ENCODE results near the gene TBC1D1.

TBC1D1 gene

DNA sequence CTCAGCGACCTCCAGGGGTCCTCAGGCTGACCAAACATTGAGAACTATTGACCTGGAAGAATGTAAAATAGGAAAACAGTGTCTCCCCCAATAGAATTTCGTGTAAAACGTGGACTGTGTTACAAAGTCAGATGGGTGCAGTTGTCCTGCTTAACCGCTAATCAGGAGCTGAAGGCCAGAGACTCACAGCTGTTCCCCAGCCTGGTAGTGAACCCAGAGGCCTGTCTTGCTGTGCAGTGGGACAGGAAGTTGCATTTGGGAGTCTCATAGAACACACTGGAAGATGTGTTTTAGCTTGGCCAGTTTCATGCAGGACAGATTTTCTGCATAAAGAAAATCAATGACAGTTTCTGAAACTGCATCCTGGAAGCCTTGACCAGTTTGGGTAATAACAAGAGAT lies 220.8 kb downstream of the TBC1D1 start:
- no peak for DNase-seq

DNA sequence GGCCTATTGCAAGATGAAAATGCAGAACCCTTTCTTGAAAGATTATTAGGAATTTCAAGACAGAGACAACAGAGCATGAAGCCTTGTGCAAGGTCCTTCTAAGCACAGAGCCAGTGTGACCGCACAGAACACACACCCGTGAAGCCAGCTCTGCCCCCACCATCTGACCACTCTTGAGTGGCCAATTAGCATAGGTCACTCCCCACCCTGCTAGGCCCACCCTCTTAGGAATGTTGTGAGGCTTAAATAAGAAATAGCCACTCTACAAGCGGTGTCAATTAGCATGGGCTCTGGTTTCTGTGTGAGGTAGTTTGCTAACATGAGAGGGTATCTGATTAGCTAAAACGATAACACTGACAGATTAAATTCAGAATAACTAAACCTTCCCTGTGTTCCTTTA lies 222.2 kb downstream of the TBC1D1 start:
- DNase-seq: no peak

DNA sequence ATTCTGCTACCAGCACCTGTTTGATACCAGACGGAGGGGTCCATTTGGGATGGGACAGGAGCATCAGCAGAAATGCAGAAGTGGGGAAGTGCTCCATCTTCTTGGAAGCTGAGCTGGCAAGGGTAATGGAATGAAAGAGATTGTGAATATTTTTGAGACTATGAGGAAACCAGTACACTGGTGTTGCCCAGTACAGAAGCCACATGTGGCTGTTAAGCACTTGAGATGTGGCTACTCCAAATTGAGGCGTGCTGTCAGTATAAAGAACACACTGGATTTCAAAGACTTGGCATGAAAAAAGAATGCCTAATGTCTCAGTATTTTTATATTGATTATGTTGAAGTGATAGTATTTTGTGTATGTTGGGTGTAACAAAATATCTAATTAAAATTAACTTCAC lies 222.7 kb downstream of the TBC1D1 start:
- DNase-seq: no peak

DNA sequence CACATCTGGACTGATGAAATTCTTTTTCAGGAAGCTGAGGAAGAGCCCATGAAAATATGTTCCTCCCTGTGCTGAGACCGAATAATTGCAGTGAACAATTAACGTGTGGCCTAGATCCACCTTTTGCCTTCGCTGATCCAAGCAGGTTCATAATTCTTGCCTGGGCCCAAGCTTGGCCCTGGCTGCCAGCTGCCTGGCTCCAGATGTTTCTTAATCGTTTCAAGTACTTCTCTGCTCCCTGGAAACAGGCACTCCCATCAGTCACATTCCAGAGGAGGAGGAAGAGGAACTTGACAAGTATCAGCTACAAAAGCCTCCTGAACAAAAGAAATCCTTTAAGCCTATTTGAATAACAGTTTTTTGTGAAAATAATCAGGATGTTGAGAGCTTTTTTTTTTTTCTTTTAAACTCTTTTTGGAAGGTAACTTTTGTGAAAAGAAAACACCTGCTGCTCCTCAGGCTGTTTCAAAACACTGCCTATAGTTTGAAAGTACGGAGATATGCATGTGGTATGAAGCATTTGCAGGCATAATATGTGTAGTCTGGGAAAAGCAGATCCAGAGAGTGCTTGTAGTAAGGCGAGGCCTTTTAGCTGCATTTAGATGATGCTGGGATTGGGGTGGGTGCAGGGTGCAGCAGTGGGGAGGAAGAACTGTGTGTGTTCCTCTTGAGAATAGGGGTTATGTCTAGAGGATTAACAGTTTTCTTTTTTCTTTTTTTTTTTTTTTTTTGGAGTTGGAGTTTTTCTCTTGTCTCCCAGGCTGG lies 223.7 kb downstream of the TBC1D1 start:
- DNase-seq: no peak

DNA sequence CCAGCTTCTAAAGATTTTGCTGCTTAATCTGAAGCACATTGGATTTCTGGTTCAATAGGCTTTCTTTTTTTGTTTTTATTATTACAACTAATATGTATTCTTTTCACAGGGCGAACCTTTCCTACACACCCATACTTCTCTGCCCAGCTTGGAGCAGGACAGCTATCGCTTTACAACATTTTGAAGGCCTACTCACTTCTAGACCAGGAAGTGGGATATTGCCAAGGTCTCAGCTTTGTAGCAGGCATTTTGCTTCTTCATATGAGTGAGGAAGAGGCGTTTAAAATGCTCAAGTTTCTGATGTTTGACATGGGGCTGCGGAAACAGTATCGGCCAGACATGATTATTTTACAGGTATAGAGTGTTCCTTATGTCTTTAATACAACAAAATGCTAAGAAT lies 224.7 kb downstream of the TBC1D1 start:
- DNase-seq: no peak

DNA sequence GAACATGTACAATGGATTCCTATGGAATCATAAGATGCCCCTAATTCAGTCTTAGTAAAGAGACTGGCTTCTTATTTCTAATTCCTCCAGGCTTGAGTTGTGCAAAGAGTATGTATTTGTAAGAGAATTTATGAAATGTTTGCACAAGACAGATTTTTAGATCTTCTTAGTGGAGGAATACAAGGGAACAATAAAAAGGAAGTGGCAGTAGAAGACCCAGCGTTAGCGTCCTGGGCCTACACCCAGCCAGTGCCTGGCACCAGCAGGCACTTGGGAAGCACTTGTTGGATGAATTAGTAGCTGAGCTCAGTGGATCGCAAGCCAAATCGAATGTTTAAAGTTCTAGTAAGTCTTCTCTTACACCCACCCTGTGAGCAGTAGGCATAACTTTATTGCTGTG lies 226.7 kb downstream of the TBC1D1 start:
- no peak for DNase-seq

DNA sequence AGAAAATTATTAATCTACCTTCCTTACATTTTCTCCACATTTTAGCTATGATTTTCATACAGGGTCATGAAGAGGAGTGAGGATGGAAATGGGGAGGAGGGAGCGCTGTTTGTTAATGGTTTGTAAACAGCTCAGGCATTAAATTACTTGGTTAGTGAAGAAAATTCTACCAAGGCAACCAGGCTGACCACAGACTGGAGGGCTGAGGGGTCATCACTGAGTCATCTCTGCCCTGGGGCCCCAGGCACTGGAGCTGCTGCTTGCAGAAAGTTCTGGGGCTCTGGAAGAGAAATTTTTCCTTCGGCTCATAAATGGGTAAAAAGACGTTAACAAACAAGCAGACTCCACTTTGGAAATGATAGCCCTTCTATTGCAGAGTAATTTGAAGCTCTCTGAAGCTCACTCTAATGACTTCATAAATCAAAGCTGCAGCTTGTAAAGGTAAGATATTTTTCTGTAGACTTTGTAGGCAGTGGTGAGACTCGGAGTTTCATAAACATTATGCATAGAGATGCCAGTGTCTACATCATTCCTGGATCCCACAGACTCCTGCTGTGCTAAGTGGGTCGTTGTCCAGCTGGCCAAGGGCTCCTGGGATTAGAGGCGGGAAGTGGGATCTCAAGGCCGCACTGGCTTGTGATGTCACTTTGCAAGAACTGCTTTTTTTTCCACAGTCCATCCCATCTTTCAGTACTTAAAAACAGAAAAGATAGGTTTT lies 228.9 kb downstream of the TBC1D1 start:
- DNase-seq: no peak

DNA sequence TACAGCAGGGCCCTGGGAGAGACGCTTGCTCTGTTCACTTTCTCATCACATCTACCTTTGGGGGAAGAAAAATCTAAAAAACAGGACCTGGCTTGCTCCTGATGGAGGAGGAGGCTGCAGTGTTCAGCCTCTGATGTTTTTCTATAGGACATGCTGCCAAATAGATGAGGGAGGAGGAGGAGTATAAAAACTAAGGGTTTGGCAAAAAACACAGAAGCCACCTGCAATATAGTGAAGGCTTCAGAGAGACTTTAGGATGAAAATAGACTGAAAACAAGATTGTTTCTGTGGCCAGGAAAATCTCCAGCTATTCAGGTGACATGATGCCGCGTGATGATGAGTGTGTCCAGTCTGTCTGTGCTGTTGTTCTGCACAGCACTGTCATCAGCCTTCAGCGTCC lies 229.9 kb downstream of the TBC1D1 start:
- DNase-seq: no peak

DNA sequence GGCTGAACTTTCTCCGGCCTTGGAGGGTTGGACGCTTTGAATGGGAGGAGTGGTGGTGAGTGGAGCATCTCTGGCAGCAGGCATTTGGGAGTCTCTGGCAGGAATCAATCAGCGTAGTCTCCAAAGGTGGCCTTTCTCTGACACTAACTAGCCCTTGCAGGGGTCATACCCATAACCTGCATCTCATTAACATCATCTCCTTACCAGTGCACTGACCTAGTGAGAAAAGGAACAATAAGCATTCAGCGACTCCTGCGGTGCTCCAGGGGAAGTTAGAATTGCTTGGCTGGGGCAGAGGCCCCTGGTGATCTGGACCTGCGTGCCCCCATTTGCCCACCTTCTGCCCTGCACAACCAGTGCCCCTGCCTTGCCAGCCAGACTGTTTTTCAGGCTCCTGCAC lies 231.2 kb downstream of the TBC1D1 start:
- DNase-seq: no peak

DNA sequence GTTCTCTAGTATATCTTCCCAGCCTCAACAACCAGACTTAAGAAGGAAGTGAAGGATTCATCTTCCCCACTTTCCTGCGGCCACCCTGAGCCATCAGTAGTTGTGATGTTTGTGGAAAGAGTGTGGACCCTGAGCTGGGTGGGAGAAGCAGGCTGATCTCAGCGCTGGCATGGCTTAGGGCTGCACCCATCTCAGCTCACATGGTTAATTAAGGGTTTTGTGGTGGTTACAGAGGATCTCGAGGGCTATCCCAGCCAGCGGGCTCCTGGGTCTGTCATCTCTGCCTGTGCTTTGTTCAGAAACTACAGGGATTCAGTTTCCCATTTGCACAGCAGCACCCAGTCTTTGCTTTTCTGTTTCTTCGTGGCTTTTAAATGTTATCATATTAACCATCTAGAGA lies 232.7 kb downstream of the TBC1D1 start:
- no peak for DNase-seq

DNA sequence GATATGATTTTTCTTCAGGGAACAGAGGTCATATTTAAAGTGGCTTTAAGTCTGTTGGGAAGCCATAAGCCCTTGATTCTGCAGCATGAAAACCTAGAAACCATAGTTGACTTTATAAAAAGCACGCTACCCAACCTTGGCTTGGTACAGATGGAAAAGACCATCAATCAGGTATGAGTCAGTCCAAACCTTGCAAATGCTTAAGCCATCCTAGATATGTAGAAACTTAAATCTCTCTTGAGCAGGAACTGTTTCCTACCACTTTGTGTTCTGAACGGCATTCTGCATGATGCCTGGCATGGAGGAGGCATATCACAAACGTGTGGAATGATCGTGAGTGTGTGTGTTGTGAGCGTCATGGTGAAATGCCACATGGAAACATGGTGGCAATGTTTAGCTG lies 234.1 kb downstream of the TBC1D1 start:
- no peak for DNase-seq

DNA sequence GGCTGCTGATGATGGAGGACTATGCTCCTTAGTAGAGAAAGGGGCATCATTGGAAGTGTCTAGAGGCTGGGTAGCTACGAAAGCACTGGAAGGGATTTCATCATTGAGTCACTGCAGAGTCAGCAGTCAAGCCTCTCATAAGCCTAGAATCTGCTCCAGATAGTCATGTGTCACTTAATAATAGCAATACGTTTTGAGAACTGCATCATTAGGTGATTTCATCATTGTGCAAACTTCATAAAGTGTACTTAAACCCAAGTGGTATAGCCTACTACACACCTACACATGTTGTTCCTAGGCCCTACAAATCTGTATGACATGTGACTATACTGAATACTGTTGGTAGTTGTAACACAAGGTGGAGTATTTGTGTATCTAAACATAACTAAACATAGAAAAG lies 234.9 kb downstream of the TBC1D1 start:
- DNase-seq: no peak

DNA sequence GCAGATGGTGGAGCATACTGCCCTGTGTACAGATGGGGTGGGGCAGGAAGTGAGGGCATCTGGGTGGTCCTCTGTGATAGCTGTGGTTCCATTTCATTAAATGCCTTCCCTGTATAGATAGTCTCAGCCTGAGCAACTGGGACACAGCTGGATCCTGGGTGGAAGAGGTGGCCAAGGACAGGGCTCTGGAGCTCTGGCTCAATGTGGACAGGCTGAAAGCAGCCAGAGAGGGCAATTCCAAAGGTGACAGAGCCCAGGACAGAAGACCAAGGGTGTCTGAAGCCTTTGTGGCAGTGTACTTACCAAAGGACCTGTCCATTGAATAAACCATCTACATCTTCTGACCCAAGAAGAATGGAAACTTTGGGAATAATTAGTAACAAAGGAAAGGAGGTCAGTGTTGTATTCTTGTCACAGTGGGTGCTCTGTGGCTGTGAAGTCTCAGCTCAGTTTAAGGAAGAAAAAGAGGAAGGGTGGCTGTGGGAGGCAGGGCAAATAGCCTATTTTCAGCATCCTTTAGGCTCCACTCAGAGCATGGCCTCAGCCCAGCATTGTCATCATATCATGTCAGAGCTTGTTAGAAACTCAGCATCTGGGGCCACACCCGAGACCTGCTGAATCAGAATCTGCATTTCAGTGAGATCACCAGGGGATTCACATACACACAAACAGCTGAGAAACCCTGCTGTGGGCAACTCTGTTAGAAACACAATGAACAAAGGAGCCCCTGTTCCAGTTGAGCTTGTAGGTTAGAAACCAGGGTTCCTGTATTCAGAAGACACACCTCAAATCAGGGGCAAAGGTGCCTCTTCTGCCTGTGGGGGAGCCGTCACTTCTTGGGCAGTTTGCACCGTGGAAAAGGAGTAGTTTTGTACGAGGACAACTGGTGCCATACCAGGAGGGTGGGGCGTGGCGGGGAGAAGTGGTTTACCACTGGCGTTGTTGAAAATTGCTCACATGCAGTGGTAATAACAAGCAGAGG lies 237.9 kb downstream of the TBC1D1 start:
- peak; percentile 82 for DNase-seq

DNA sequence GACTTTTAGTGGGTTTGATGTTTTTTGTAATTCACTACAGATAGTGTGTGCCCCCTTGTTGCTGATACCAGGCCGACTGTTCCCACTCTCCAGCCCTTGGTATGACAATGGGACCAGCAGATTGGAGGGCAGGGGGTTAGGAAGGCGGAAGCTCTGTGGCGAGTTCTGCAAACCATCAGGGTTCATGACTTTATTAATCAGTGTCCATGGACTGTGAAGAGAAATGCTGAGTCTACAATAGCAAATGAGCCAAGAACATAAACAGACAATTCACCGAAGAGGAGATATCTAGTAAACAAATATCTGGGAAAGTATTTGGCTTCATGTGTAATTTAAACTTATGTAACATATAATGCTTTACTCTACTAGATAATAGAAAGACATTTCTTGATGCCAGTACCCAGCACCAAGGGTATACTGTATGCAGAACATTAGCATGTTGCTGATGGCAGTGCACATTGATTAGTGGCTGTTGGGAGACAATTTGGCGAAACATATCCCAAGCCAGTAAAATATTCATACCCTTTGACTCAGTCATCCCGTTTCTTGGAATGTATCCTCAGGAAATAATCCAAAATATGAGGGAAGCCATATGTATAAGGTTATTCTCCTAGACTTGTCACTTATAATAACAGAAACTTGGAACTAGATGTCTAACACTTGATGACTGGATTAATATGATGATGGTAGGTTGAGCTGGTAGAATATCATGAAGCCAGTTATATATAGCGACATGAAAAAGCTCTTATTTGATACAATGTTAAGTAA lies 238.8 kb downstream of the TBC1D1 start:
- DNase-seq: no peak

DNA sequence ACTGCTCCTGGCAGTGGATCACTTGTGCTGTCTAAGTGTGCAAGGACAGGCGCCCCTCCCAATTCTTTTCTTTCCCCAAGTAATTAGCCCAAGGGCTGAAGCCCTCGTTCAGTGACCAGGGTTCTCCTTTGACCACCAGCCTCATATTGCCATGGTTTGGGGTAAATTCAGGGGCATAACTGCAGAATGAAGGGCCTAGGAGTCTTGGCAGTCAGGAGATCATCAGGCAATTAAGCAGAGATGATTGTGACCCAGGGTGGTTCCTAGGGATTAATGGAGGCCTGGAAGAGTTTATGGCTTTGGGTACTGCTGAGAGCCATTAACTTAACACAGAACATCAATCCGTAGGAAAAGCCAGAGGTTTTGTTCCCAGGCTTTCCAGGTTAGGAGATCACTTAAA lies 240.0 kb downstream of the TBC1D1 start:
- no peak for DNase-seq

DNA sequence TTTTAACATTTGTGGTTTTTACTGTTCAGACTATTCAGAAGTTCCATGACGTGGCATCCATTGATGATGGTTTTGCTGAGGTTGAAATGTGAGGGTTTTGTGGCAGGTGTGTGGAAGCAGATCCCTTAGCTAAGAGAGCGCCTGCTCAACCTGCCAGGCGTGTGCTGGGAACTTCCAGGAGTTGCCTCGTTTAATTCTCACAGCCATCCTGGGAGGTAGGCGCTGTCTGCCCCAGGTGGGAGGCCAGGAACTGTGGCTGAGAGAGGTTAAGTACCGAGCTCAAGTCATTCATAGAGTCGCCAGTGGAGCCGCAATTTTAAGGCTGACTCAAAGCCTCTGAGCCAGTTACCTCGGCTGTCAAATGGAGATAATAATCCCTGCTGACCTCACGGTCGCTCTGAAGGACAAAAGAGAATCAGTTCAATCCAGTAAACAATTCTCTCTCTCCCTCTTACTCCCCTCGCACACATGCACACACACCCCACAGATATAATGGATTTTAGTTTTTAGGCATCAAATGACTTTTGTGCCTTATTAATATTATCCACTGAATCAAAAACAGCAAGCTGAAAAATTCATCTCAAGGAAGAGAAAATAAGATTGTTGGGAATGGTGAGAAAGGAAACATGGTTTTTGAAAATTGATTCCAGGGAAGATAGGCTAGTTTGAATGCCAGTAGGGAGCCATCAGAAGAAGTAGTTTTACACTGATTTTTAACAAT lies 240.6 kb downstream of the TBC1D1 start:
- peak; percentile 84 for DNase-seq

DNA sequence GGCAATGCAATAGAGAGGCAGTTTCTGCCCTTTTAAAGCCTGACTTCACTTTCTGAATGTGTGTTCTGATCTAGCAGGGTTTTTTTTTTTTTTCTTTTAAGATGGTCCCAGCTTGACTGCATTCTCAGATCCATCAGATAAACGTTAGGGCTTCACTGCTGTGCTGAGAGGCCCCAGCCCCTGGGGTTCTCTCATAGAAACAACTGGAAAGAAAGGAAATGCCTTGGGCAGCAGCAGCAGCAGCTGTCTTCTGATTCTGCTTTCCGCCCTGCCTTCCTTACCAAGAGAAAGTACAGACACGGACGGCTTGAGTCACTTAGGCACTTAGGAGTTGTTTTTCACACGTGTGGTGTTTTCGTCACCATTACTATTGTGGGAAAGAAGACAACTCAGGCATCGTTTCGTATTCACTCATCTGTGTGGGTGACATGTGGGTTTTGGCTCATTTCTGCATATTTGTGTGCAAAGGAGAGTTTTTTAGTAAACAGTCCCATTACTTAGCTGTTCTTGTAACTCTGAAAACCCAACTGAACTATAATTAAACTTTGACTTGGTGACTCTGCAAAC lies 241.3 kb downstream of the TBC1D1 start:
- DNase-seq: peak; percentile 77

DNA sequence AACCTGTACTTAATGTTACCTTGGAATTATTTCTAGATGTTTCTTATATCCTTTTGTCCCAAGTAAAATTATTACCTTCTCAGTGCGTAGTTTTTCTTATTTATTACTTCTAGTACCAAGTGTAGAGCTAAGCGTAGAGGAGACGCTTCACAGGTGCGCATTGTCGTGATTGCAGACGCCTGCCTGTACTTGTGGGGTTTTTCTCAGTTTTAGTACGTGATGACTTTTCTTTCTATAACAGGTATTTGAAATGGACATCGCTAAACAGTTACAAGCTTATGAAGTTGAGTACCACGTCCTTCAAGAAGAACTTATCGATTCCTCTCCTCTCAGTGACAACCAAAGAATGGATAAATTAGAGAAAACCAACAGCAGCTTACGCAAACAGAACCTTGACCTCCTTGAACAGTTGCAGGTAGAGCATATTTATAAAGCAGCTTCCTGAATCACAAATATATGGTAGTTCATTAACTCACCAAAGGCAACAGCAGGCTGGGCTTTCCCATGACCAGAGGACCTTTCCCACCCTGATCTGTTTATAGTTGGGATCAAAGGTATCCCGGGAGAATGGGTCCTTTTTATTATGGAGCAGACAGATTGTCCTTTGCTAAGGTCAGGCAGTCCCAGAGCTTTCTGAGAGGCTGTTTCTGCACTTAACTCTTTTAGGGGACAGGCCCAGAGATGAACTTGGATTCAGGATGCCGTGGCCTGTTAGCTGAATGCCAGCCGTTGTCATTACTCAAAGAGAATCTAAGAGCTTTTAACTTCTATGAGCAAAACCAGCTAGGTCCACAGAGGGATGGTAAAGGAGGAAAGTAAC lies 242.2 kb downstream of the TBC1D1 start:
- no peak for DNase-seq

DNA sequence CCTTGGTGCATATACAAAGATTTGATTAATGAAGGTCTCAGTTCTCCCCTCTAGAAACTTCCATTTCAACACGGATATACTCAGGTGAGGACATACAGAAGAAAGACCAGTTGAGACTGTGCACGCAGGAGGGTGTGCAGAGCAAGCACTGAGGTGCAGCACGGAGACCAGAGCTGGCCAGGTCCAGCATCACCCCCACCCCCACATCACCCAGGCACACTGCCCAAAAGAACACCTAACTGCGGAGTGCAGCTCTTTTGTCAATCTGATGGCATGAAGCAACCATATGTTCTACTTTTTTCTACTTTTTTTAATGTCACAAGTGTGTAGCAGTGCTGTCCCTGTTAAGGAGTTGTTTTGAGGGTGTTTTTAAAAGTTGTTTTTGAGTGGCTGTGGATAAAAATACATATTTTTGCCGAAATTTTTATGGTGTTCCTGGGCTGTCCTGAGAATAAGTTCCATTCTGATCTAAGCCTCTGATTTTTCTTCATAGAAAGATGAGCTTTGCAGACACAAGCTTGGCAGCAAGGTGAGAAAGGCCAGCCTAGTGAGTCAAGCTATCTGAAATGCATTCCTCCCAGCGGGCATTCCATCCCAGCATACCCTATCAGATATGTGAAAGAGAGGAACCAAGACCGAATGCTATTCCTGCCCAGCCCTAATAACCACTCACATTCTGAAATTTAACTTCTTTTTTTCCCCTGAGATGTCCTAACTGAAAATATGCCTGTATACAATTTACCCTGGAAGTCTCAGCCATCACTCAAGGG lies 243.0 kb downstream of the TBC1D1 start:
- DNase-seq: no peak

DNA sequence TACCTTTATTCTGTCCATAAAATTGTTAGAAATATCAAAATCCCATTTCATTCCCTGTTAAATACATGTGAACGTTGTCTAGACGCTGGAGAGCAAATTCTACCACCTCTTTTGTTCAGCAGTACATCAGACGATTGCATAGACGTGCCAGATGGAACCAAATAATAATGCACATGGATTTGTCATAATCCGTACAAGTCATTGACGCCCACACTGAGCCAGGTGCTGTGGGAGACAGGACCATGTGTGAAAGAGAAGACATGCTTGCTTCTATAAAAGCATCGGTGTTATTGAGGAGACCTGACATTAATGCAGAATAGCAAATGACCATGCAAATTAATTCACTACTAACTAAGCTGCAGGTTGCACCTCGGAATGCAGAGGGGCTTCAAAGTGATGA lies 244.3 kb downstream of the TBC1D1 start:
- DNase-seq: no peak
